ENCODE measurements around the gene TM4SF4.

Gene TM4SF4

GRCh38 chr3:149455989-149456388 is 18.5 kb upstream of the TM4SF4 start:
- DNase-seq = no peak

- no peak for DNase-seq
These were observed 14.9 kb upstream of the TM4SF4 start for GRCh38 chr3:149459491-149460059.

GRCh38 chr3:149460117-149460516 is 14.4 kb upstream of the TM4SF4 start:
- no peak for DNase-seq

GRCh38 chr3:149462051-149462450 is 12.4 kb upstream of the TM4SF4 start:
- no peak for DNase-seq

- no peak for DNase-seq
These were observed 11.9 kb upstream of the TM4SF4 start for GRCh38 chr3:149462581-149463011.

GRCh38 chr3:149463921-149464320 is 10.6 kb upstream of the TM4SF4 start:
- no peak for DNase-seq

GRCh38 chr3:149464542-149465328 is 9.8 kb upstream of the TM4SF4 start:
- DNase-seq = no peak

GRCh38 chr3:149465351-149465883 is 9.1 kb upstream of the TM4SF4 start:
- no peak for DNase-seq

GRCh38 chr3:149466192-149466591 is 8.3 kb upstream of the TM4SF4 start:
- no peak for DNase-seq

- no peak for DNase-seq
These were observed 5.8 kb upstream of the TM4SF4 start for GRCh38 chr3:149468504-149469212.

GRCh38 chr3:149470381-149470780 is 4.1 kb upstream of the TM4SF4 start:
- DNase-seq = no peak

GRCh38 chr3:149472030-149472797 is 2.3 kb upstream of the TM4SF4 start:
- DNase-seq = no peak

GRCh38 chr3:149473357-149474249 is 894 bp upstream of the TM4SF4 start:
- DNase-seq = peak in 1 of 2 experiments; percentile 33

GRCh38 chr3:149475451-149476060 is 1.1 kb downstream of the TM4SF4 start:
- DNase-seq = no peak

GRCh38 chr3:149476225-149476624 is 1.7 kb downstream of the TM4SF4 start:
- no peak for DNase-seq

- no peak for DNase-seq
These were observed 5.3 kb downstream of the TM4SF4 start for GRCh38 chr3:149479621-149480325.

- DNase-seq = peak; percentile 13 to 84
These were observed 6.0 kb downstream of the TM4SF4 start for GRCh38 chr3:149480326-149481017.

GRCh38 chr3:149481056-149481455 is 6.6 kb downstream of the TM4SF4 start:
- DNase-seq = no peak

- DNase-seq = no peak
These were observed 7.0 kb downstream of the TM4SF4 start for GRCh38 chr3:149481491-149481890.

- DNase-seq = no peak
These were observed 12.2 kb downstream of the TM4SF4 start for GRCh38 chr3:149486726-149487125.
